ENCODE data around the gene CYP24A1.

The CYP24A1 gene

DNA sequence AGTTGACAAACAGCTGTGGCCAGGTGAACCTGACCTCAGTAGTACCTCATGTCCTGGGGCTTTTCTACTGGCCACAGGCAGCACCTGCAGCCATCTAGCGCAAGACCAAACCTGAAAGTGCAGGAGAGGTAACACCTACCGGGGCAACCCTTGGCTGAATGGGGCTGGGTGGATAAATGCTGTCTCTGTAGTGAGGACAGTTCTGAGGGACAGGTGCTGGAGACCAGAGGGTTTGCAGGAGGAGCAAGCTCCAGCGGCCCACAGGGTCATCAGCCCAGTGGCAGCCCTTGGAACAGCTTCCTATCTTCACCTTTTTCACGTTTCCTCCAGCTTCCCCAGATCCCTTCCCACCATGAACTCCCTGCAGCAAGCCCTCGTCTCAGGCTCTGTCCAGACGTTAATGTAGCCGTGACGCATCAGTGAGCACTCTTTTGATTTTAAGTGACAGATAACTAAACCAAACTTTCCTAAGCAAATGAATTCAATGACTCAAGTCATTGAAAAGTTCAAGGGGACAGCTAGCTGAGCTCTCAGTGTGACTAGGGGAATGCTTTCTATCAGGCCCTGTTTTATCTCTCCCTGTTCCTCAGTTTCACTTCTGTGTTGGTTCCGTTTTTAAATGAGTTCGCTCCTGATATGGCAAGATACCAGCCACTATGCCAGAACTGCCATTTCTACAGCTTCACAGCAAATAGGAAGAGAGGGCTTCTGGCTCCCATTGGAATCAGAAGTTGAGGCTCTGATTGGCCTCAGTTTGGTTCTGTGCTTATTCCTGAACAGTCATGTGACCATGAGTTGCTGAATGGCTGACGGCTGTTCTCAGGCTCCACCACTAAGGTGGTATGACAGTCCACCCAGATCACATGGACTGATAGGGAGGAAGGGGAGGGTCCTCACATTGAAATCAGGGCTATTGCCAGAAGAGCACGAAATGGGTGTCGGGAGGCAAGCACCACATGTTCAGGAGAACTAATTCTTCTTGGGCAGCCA is 22.0 kb upstream of the CYP24A1 start:
- Mint-ChIP-seq H3K4me3 (no peak overlapping the region), H3K4me1 (ENCODE audit: low read depth) (no peaks in the 10 kb centered on the region), H3K27ac (no peak overlapping the region), H3K27me3 (peaks cover 18% of the 10 kb centered on the region), H3K36me3 (ENCODE audit: low read depth) (no peaks in the 10 kb centered on the region), H3K9me3 (no peaks in the 10 kb centered on the region)
- DNase-seq = no peak

DNA sequence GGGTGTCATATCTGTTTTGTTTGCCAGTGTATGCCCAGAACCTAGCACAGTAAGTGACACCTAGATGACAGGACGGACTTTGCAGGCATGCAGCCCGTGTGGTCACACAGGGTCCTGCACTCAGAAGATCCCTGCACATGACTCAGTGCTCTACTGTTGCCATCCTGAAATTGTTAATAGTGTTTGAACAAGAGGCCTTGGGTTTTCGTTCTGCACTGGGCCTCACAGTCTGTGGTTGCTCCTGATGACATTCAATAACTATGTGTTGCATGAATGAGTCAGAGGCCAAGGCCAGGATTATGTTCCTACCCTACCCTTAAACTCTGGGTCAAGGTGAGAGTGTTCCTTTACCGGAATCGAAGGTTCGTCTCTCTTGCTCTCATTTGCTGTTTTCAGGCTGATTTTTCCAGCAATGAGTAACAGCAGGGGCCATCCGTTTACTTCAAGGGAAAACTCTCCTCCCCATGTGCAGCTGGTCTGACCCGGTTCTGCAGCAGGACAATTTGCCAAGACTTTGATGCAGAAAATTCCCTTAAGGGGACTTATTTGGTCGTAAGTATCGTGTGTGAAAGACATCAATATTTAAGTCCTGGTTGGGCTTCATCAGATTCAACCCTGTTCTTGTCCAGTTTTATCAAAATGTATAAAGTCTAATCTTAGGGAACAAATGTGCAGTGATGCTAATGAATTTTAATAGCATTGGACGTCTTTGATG is 21.1 kb upstream of the CYP24A1 start:
- H3K27ac Mint-ChIP-seq = no peak overlapping the region
- H3K9me3 Mint-ChIP-seq = no peaks in the 10 kb centered on the region
- peaks cover 18% of the 10 kb centered on the region for H3K27me3 Mint-ChIP-seq
- H3K4me3 Mint-ChIP-seq = no peak overlapping the region
- no peak for DNase-seq
- H3K4me1 Mint-ChIP-seq (ENCODE audit: low read depth) = no peaks in the 10 kb centered on the region
- no peaks in the 10 kb centered on the region for H3K36me3 Mint-ChIP-seq (ENCODE audit: low read depth)

- H3K4me1 Mint-ChIP-seq (ENCODE audit: low read depth) = no peaks in the 10 kb centered on the region
- no peaks in the 10 kb centered on the region for H3K36me3 Mint-ChIP-seq (ENCODE audit: low read depth)
- no peaks in the 10 kb centered on the region for H3K9me3 Mint-ChIP-seq
- peaks cover 18% of the 10 kb centered on the region for H3K27me3 Mint-ChIP-seq
- H3K27ac Mint-ChIP-seq = no peak overlapping the region
- no peak overlapping the region for H3K4me3 Mint-ChIP-seq
- DNase-seq = no peak
Observed at GRCh38 chr20:54193817-54194216, 20.0 kb upstream of the CYP24A1 start.

DNA sequence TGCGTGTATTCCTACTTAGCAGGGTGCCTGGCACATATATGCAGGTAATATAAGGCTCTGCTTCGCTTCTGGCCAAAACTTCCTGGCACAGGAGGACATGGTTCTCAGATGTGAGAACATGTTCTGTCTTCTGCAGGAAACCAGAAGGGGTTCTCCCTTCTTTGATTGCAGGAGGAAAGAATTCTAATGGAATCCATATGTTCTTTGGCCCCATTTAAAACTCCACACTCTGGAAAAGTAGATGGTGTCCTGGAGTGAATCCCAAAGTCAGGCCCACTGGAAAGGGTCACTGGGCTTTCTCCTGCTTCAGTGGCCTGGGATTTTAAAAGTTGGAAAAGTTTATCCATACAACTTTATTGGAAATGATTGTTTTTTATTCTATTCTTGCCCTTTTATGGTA is 16.4 kb upstream of the CYP24A1 start:
- no peak overlapping the region for H3K27ac Mint-ChIP-seq
- H3K9me3 Mint-ChIP-seq = no peaks in the 10 kb centered on the region
- no peak for DNase-seq
- H3K4me3 Mint-ChIP-seq = no peak overlapping the region
- H3K36me3 Mint-ChIP-seq (ENCODE audit: low read depth) = no peaks in the 10 kb centered on the region
- H3K27me3 Mint-ChIP-seq = peaks cover 31% of the 10 kb centered on the region
- H3K4me1 Mint-ChIP-seq (ENCODE audit: low read depth) = no peaks in the 10 kb centered on the region

- H3K4me3 Mint-ChIP-seq = no peak overlapping the region
- no peaks in the 10 kb centered on the region for H3K36me3 Mint-ChIP-seq (ENCODE audit: low read depth)
- H3K9me3 Mint-ChIP-seq = no peaks in the 10 kb centered on the region
- H3K27me3 Mint-ChIP-seq = peaks cover 34% of the 10 kb centered on the region
- no peaks in the 10 kb centered on the region for H3K4me1 Mint-ChIP-seq (ENCODE audit: low read depth)
- H3K27ac Mint-ChIP-seq = no peak overlapping the region
- DNase-seq = no peak
Observed at GRCh38 chr20:54189630-54190029, 15.8 kb upstream of the CYP24A1 start.

- Mint-ChIP-seq H3K27me3 (peaks cover 41% of the 10 kb centered on the region), H3K4me3 (no peak overlapping the region), H3K4me1 (ENCODE audit: low read depth) (no peaks in the 10 kb centered on the region), H3K9me3 (no peaks in the 10 kb centered on the region), H3K27ac (no peak overlapping the region), H3K36me3 (ENCODE audit: low read depth) (no peaks in the 10 kb centered on the region)
- DNase-seq = no peak
Observed at GRCh38 chr20:54188132-54188849, 14.5 kb upstream of the CYP24A1 start.

- no peaks in the 10 kb centered on the region for H3K4me1 Mint-ChIP-seq (ENCODE audit: low read depth)
- no peaks in the 10 kb centered on the region for H3K36me3 Mint-ChIP-seq (ENCODE audit: low read depth)
- no peak overlapping the region for H3K27ac Mint-ChIP-seq
- peaks cover 36% of the 10 kb centered on the region for H3K27me3 Mint-ChIP-seq
- no peak overlapping the region for H3K4me3 Mint-ChIP-seq
- no peaks in the 10 kb centered on the region for H3K9me3 Mint-ChIP-seq
- no peak for DNase-seq
Observed at GRCh38 chr20:54184904-54185626, 11.3 kb upstream of the CYP24A1 start.

GRCh38 chr20:54184071-54184470 is 10.3 kb upstream of the CYP24A1 start:
- peaks cover 36% of the 10 kb centered on the region for H3K27me3 Mint-ChIP-seq
- no peak overlapping the region for H3K27ac Mint-ChIP-seq
- no peaks in the 10 kb centered on the region for H3K9me3 Mint-ChIP-seq
- no peak overlapping the region for H3K4me3 Mint-ChIP-seq
- H3K36me3 Mint-ChIP-seq (ENCODE audit: low read depth) = no peaks in the 10 kb centered on the region
- DNase-seq = no peak
- no peaks in the 10 kb centered on the region for H3K4me1 Mint-ChIP-seq (ENCODE audit: low read depth)

DNA sequence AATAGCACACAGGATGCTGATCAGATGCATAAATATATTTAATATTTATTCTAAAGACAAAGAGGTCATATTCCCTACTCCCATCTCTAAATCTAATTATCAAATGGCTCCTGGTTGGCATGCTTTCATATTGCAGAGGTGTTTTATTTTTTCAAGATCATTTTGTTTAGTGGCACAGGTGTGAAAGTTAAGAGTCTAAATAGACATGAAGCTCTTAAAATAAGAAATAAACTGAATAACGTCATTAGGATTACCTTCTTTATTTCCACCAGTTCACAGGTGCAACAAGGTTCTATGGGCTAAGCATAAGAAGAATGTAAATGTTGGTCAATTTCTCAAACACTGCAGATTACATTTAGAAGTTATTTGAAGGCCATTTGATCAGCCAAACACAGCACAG is 7.1 kb upstream of the CYP24A1 start:
- Mint-ChIP-seq H3K4me3 (no peak overlapping the region), H3K27me3 (peaks cover 53% of the 10 kb centered on the region)
- no peak for DNase-seq

DNA sequence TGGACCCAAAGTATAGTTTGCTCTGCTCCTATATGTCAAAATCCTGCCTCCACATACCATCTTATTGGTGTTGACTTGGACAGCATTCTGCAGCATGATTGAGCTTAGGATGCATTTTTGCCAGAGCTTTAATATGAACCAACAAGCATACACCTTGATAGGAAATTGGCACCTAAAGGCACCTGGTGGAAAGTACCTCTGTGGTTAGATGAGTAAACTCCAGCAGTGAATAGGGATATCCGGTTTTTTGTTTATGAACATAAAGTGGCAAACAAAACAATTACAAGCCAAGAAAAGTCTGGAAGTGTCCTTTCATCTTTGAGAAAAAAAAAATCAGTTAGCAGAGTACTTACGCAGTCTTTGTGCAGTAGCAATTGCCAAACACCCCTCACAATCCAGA is 6.2 kb upstream of the CYP24A1 start:
- DNase-seq = no peak
- Mint-ChIP-seq H3K27me3 (peaks cover 51% of the 10 kb centered on the region), H3K4me3 (no peak overlapping the region), H3K4me1 (ENCODE audit: low read depth) (peaks cover under 1% of the 10 kb centered on the region), H3K9me3 (no peaks in the 10 kb centered on the region), H3K36me3 (ENCODE audit: low read depth) (no peaks in the 10 kb centered on the region), H3K27ac (no peak overlapping the region)

More for the DNA sequence above, 7.1 kb upstream of the CYP24A1 start:
- Mint-ChIP-seq H3K4me1 (ENCODE audit: low read depth) (no peaks in the 10 kb centered on the region), H3K27ac (no peak overlapping the region), H3K36me3 (ENCODE audit: low read depth) (no peaks in the 10 kb centered on the region), H3K9me3 (no peaks in the 10 kb centered on the region)

- peaks cover 13% of the 10 kb centered on the region for H3K4me1 Mint-ChIP-seq (ENCODE audit: low read depth)
- H3K27me3 Mint-ChIP-seq = peaks cover 55% of the 10 kb centered on the region
- no peaks in the 10 kb centered on the region for H3K36me3 Mint-ChIP-seq (ENCODE audit: low read depth)
- no peak for DNase-seq
- no peaks in the 10 kb centered on the region for H3K9me3 Mint-ChIP-seq
- H3K27ac Mint-ChIP-seq = no peak overlapping the region
- no peak overlapping the region for H3K4me3 Mint-ChIP-seq
Observed at GRCh38 chr20:54178256-54178655, 4.5 kb upstream of the CYP24A1 start.

- H3K27ac Mint-ChIP-seq = no peak overlapping the region
- H3K27me3 Mint-ChIP-seq = peaks cover 58% of the 10 kb centered on the region
Observed at GRCh38 chr20:54177378-54177777, 3.6 kb upstream of the CYP24A1 start.

GRCh38 chr20:54176610-54177009 is 2.8 kb upstream of the CYP24A1 start:
- Mint-ChIP-seq H3K4me3 (no peak overlapping the region), H3K9me3 (no peaks in the 10 kb centered on the region), H3K27ac (no peak overlapping the region), H3K4me1 (ENCODE audit: low read depth) (peaks cover 22% of the 10 kb centered on the region), H3K36me3 (ENCODE audit: low read depth) (no peaks in the 10 kb centered on the region), H3K27me3 (peaks cover 65% of the 10 kb centered on the region)
- DNase-seq = no peak

More at GRCh38 chr20:54177378-54177777, 3.6 kb upstream of the CYP24A1 start:
- Mint-ChIP-seq H3K9me3 (no peaks in the 10 kb centered on the region), H3K4me3 (no peak overlapping the region), H3K36me3 (ENCODE audit: low read depth) (no peaks in the 10 kb centered on the region), H3K4me1 (ENCODE audit: low read depth) (peaks cover 22% of the 10 kb centered on the region)
- no peak for DNase-seq

Data from activated T-cell treated with anti-CD3 and anti-CD28 coated beads, Interleukin-2, amount 50 U/mL, for 24 hours (primary cell).